SHP77 treated with DMSO at 0.1 percent for 48 hours (cell line): ENCODE measurements around the gene ADGRG3.

ENCODE experiments used
- DNase-seq: peaks from one replicate; lab custom pipeline; 2025; lab: John Stamatoyannopoulos, UW

Gene ADGRG3

GRCh38 chr16:57646388-57647039 is 21.6 kb upstream of the ADGRG3 start:
- DNase-seq: no peak

- DNase-seq: no peak
Measured at GRCh38 chr16:57647136-57647875, 20.8 kb upstream of the ADGRG3 start.

- DNase-seq: no peak
Measured at GRCh38 chr16:57648125-57648524, 20.0 kb upstream of the ADGRG3 start.

- DNase-seq: peak; percentile 34
Measured at GRCh38 chr16:57648581-57649442, 19.3 kb upstream of the ADGRG3 start.

- no peak for DNase-seq
Measured at GRCh38 chr16:57649443-57649751, 18.7 kb upstream of the ADGRG3 start.

GRCh38 chr16:57649846-57650245 is 18.3 kb upstream of the ADGRG3 start:
- no peak for DNase-seq

- DNase-seq: no peak
Measured at GRCh38 chr16:57651344-57652333, 16.5 kb upstream of the ADGRG3 start.

- no peak for DNase-seq
Measured at GRCh38 chr16:57652695-57653471, 15.2 kb upstream of the ADGRG3 start.

GRCh38 chr16:57653936-57654335 is 14.2 kb upstream of the ADGRG3 start:
- no peak for DNase-seq

- no peak for DNase-seq
Measured at GRCh38 chr16:57656342-57656955, 11.7 kb upstream of the ADGRG3 start.

GRCh38 chr16:57657228-57657627 is 10.9 kb upstream of the ADGRG3 start:
- DNase-seq: no peak

GRCh38 chr16:57658130-57658877 is 9.8 kb upstream of the ADGRG3 start:
- DNase-seq: no peak

GRCh38 chr16:57658878-57659674 is 9.0 kb upstream of the ADGRG3 start:
- no peak for DNase-seq

GRCh38 chr16:57660715-57661463 is 7.2 kb upstream of the ADGRG3 start:
- DNase-seq: no peak

- no peak for DNase-seq
Measured at GRCh38 chr16:57661510-57661909, 6.6 kb upstream of the ADGRG3 start.

GRCh38 chr16:57661936-57662906 is 5.9 kb upstream of the ADGRG3 start:
- no peak for DNase-seq

GRCh38 chr16:57663436-57663835 is 4.7 kb upstream of the ADGRG3 start:
- no peak for DNase-seq
